Activated gamma-delta T cell treated with anti-CD3 and anti-CD28 coated beads, Interleukin-2, amount 50 U/mL, for 16 hours (primary cell): ENCODE measurements around the gene ABHD15.
A peak's percentile ranks its signal among the peaks of the same experiment; 100 is the strongest.
"Not testable (repeated sequence)": the region's sequence is repeated elsewhere in the genome, so short reads cannot be mapped to it uniquely, and the experiment has no call there.

Source experiments
- DNase-seq: peaks from one replicate; pipeline ENCODE4 v3.0.0-alpha.2; 2020; ENCODE audit warnings: low read depth

Gene ABHD15

GRCh38 chr17:29568331-29569244 lies 1.8 kb upstream of the ABHD15 start, which contains the start of gene TP53I13:
TSS of gene TP53I13 (plus strand) at chr17:29568701. CDS start at chr17:29568759, 58 bp downstream.
- peak; percentile 75 for DNase-seq

GRCh38 chr17:29567554-29568330 lies 905 bp upstream of the ABHD15 start:
- peak; percentile 57 for DNase-seq

- DNase-seq, result no peak
These were observed 392 bp upstream of the ABHD15 start for GRCh38 chr17:29567304-29567553.

GRCh38 chr17:29565643-29566472 lies 979 bp downstream of the ABHD15 start:
- DNase-seq, result no peak

GRCh38 chr17:29563816-29564215 lies 3.0 kb downstream of the ABHD15 start:
- DNase-seq, result no peak

GRCh38 chr17:29562615-29563014 lies 4.2 kb downstream of the ABHD15 start:
- no peak for DNase-seq

GRCh38 chr17:29561554-29562517 lies 5.0 kb downstream of the ABHD15 start:
- no peak for DNase-seq

- no peak for DNase-seq
These were observed 6.5 kb downstream of the ABHD15 start for GRCh38 chr17:29560316-29560715.

- DNase-seq, result no peak
These were observed 7.2 kb downstream of the ABHD15 start for GRCh38 chr17:29559640-29560039.

- not testable (repeated sequence) for DNase-seq
These were observed 8.7 kb downstream of the ABHD15 start for GRCh38 chr17:29558139-29558538.

GRCh38 chr17:29557739-29558116 lies 9.1 kb downstream of the ABHD15 start:
- no peak for DNase-seq

GRCh38 chr17:29557085-29557738 lies 9.6 kb downstream of the ABHD15 start:
- DNase-seq, result no peak

GRCh38 chr17:29555840-29556239 lies 11.0 kb downstream of the ABHD15 start:
- no peak for DNase-seq

GRCh38 chr17:29549177-29549923 lies 17.5 kb downstream of the ABHD15 start:
- no peak for DNase-seq

GRCh38 chr17:29546830-29547229 lies 20.0 kb downstream of the ABHD15 start:
- no peak for DNase-seq

GRCh38 chr17:29546085-29546484 lies 20.8 kb downstream of the ABHD15 start:
- DNase-seq, result no peak

GRCh38 chr17:29544066-29544465 lies 22.8 kb downstream of the ABHD15 start:
- no peak for DNase-seq

- DNase-seq, result no peak
These were observed 32.9 kb downstream of the ABHD15 start for GRCh38 chr17:29533976-29534375.

GRCh38 chr17:29526322-29526721 lies 40.5 kb downstream of the ABHD15 start:
- DNase-seq, result no peak

GRCh38 chr17:29524692-29525091 lies 42.1 kb downstream of the ABHD15 start:
- no peak for DNase-seq
